ENCODE measurements around the gene DPP7.
"Not testable (repeated sequence)": the region's sequence is repeated elsewhere in the genome, so short reads cannot be mapped to it uniquely, and the experiment has no call there.

DPP7 gene

DNA sequence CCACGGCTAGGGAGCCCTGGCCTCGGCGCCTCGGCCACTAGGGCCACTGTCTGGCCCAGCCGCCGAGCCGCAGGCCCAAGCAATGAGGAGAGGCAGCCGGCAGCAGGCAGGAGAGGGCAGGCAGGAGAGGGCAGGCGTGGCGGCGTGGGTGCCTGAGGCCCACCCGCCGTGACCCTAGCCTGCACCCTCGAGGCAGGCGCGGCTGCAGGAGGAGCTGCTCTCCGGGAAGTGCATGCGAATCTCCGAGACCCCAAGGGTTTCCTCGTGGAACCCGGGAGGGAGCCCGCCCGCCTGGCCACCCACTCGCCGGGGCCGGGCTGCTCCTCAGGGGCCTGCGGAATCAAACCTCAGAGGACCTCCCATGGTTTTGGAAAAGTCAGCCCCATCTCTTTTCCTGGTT is 33.7 kb upstream of the DPP7 start:
- no peak for DNase-seq (ENCODE audit: low spot score)

GRCh38 chr9:137147793-137148160 is 33.2 kb upstream of the DPP7 start:
- DNase-seq (ENCODE audit: low spot score), result no peak

- DNase-seq (ENCODE audit: low spot score), result no peak
These were observed 32.7 kb upstream of the DPP7 start for GRCh38 chr9:137147091-137147792.

- no peak for DNase-seq (ENCODE audit: low spot score)
These were observed 32.0 kb upstream of the DPP7 start for GRCh38 chr9:137146527-137146918.

GRCh38 chr9:137145731-137146526 is 31.4 kb upstream of the DPP7 start:
- DNase-seq (ENCODE audit: low spot score), result no peak

- no peak for DNase-seq (ENCODE audit: low spot score)
These were observed 28.9 kb upstream of the DPP7 start for GRCh38 chr9:137143459-137143858.

GRCh38 chr9:137141976-137142936 is 27.7 kb upstream of the DPP7 start:
- no peak for DNase-seq (ENCODE audit: low spot score)

DNA sequence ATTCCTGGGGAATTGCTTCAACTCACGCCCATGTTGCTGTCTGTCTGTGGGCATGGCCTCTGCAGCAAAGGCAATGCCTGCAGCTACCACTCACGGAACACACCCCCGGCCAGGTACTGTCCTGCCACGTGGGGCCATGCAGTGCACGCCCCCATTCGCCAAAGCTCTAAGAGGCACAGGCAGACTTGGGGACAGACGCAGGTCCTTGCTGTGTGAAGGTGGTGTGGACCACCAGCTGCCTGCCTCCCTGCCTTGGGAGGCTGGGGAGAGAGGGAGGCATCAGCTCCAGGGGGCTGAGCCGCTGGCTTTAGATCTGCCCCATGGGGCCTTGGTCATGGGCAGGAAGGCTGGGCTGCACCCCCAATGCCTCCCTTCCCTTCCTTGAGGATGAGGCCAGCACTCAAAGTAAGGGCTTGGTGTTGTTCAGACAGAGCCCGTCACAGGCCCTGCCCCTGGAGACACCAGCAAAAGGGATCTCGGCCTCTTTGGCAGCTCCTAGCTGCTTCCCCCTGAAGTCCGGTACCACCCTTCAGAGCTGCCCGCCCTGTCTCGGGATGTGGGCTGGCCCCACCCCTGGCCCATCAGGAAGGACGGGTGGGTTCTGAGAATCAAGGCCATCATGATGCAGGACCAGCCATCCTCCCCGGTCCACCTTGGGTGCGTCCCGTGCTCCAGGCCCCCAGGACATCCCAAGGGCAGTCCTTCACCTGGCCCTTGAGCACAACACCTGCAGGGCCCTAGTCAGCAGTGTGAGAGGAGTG is 26.7 kb upstream of the DPP7 start:
- DNase-seq (ENCODE audit: low spot score), result no peak

DNA sequence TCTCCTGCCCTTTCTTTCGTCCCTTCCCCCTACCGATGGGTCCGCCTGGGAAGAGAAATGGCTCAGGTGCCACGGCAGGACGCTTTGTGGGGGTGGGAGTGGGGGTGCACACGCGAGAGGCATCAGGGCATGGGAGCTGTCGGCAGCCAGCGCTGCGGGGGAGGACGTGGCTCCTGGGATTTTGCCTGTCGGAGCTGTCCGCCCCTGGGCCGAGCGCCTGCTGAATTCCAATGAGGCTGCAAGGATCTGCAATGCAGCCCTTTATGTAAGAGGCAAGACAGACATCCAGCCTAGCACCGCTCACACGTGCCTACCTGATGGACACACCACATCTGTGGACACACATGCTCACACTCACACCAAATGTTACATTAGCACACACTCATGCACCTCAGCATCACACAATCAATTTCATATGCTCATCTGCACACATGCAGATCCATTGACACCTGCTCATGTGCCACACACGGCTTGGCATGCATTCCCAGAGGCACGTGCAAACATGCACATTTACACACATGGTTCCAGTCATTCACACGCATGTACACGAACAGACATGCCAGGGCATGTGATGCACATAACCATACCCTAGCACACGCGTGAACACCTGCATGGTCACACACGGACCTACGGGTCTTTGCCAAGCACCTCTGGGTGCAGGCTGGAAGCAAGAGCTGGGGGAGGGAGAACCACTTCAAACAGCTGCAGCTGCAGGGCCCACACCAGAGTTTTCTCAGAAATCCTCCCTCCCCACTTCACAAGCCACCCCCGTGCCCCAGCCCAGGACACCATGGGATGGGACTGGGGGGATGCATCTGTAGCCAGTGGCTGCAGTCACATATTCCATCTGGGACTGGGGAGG is 25.8 kb upstream of the DPP7 start:
- no peak for DNase-seq (ENCODE audit: low spot score)

GRCh38 chr9:137139468-137140150 is 25.1 kb upstream of the DPP7 start:
- no peak for DNase-seq (ENCODE audit: low spot score)

DNA sequence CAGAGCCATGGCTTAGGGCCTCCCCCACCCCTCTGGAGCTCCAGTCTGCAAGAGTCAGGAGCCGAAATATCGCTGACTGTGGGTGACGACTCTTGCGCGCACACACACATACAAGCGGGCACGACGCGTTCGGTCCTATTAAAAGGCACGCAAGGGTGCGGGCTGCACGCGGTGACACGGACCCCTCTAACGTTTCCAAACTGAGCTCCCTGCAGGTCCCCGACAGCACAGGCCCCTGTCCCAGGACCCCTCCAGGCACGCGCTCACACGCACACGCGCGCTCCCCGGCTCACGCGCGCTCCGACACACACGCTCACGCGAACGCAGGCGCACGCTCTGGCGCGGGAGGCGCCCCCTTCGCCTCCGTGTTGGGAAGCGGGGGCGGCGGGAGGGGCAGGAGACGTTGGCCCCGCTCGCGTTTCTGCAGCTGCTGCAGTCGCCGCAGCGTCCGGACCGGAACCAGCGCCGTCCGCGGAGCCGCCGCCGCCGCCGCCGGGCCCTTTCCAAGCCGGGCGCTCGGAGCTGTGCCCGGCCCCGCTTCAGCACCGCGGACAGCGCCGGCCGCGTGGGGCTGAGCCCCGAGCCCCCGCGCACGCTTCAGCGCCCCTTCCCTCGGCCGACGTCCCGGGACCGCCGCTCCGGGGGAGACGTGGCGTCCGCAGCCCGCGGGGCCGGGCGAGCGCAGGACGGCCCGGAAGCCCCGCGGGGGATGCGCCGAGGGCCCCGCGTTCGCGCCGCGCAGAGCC is 24.4 kb upstream of the DPP7 start, which contains the start of gene GRIN1:
TSS of gene GRIN1 (plus strand) at position 433 of the 746 bp plus-strand sequence. CDS start 333 bp downstream, outside the sequence.
- no peak for DNase-seq (ENCODE audit: low spot score)

DNA sequence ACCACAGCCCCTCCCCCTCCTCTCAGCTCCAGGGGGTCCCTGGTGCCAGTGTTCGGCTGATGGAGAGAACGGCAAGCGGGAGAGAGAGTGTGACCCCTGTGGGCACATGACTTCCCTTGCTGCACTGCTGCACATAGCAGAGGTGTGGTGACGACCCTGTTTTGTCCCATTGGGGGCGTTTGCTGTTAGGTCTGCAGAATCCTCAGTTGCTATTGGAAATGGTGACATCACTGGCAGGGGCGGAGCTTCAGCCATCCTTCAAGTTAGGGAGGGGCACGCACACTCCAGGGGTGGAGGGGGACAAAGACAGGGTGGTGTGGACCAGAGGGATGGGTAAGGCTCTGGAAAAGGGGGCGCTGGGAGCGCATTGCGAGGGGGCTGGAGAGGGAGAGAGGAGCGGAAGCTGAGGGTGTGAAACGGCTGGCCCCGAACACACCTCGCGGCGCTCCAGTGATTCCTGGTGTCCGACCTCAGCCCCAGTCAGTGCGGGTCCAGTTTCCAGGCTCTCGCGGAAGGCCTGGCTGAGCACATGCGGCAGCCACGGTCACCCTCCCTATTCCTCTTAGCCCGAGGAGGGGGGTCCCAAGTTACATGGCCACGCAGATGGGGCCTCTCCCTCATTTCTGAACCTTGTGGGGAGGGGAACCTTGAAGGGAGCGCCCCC is 23.7 kb upstream of the DPP7 start:
- DNase-seq (ENCODE audit: low spot score), result no peak

DNA sequence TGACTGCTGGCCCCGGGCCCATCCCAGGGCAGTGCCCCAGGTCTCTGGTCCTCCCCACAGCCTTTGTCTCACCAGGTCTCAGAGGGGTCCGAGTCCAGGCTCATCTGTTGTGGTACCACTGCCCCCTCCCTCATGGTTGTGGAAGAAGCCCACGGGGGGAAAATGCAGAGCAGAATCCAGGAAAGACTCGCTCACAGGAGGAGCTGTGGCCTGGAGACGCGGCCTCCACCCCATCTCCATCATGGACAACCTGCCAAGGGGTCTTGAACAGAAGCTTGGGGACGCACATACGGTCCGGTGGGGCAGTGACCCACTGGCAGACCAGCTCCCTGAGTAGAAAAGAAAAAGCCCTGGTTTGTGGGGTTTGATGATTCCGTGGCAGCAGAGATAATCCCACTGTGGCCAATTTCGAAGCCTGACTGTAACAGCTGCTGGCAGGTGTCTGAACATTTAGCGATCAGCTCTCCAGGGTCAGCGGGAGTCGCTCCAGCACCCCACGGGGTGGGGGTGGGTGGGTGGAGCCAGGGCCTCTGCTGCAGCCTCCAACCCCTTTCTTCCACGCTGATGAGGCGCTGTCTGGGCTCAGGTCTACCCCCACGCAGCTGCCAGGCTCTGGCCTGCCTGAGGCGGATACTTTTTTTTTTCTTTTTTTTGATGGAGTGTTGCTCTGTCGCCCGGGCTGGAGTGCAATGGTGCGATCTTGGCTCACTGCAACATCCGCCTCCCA is 22.5 kb upstream of the DPP7 start:
- no peak for DNase-seq (ENCODE audit: low spot score)

- DNase-seq (ENCODE audit: low spot score), result no peak
These were observed 21.8 kb upstream of the DPP7 start for GRCh38 chr9:137136261-137136880.

DNA sequence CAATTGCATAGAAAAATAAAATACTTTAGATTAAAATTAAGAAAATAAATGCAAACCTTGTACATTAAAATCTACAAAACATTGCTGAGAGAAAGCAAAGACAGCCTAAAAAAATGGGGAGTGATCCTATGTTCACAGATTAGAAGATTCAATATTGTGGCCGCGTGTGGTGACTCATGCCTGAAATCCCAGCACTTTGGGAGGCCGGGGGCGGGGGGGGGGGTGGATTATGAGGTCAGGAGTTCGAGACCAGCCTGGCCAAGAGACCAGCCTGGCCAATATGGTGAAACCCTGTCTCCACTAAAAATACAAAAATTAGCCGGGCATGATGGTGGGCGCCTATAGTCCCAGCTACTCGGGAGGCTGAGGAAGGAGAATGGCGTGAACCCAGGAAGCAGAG is 20.6 kb upstream of the DPP7 start:
- not testable (repeated sequence) for DNase-seq (ENCODE audit: low spot score)

DNA sequence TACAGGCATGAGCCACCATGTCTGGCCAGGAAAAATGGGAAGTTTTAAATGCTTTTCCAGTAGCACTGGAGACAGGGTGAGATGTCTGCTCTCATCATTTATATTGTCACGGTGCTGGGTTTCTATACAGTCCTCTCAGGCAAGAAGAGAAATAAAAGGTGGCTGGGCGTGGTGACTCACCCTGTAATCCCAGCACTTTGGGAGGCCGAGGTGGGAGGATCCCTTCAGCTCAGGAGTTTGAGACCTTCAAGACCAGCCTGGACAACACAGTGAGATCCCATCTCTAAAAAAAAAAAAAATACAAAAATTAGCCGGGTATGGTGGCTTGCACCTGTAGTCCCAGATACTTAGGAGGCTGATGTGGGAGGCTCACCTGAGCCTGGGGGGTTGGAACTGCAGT is 19.7 kb upstream of the DPP7 start:
- no peak for DNase-seq (ENCODE audit: low spot score)

DNA sequence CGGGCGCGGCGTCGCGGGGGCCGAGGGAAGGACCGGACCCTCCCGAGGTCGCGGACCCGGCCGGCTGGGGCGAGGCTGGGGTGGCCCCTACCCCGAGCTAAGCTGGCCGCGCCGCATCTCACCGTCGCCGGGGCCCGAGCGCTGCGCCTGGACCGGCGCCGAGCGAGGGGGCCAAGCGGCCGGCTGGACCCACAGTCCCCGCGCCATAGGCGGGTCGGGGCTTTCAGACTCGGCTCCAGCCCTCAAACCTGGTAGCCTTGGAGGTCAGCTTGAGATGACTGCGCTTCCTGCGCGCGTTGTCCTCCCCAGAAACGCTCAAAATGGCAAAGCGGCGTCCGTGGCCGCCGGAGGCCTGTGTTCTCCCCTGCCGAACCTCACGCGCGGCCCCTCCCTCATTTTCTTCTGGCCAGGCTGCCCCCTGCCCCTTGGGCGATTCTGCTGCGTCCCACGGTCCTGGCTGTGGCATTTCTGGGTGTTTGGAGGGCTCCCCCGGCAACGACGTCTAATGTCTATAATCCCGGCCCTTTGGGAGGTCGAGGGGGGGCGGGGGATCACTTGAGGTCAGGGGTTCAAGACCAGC is 15.7 kb upstream of the DPP7 start:
- DNase-seq (ENCODE audit: low spot score), result no peak
